ENCODE results near the gene ATXN3. TPM values are rescaled to one million over a fixed set of nuclear protein-coding genes. Genes with fewer than 3 reads are reported as not detected.

Gene ATXN3
- total and polyA plus RNA-seq, 2 of the 13 experiments (the other 11 are each of a cell fraction or from before 2014, with no cell fraction given): 14.9 to 17.3 TPM

- TF ChIP-seq ZMAT3 (CRISPR knock-in tag; conservative IDR thresholded peaks at IDR 0.05) (no peak), ZNF687 (CRISPR knock-in tag; IDR thresholded peaks at IDR 0.05) (peak; percentile 64), ZNF644 (CRISPR knock-in tag; IDR thresholded peaks at IDR 0.05; ENCODE audit: low read depth) (no peak), SNRNP70 (IDR thresholded peaks at IDR 0.05; ENCODE audit: low read depth, low read length) (no peak), ZNF30 (CRISPR knock-in tag; IDR thresholded peaks at IDR 0.05) (no peak), ZNF770 (CRISPR knock-in tag; IDR thresholded peaks at IDR 0.05) (no peak), ZNF468 (CRISPR knock-in tag; IDR thresholded peaks at IDR 0.05) (no peak), ZNF264 (CRISPR knock-in tag; IDR thresholded peaks at IDR 0.05) (no peak), CREB1 (IDR thresholded peaks at IDR 0.05) (peak; percentile 24; the same call in 1 of the 2 replicates), CREB1 (CRISPR knock-in tag; IDR thresholded peaks at IDR 0.05) (peak; percentile 59; the same call in 1 of the 2 replicates), ZNF121 (CRISPR knock-in tag; IDR thresholded peaks at IDR 0.05) (no peak), GATA4 (IDR thresholded peaks at IDR 0.05; ENCODE audit: borderline replicate concordance, low read depth) (no peak), ZNF562 (CRISPR knock-in tag; IDR thresholded peaks at IDR 0.05; ENCODE audit: borderline replicate concordance) (no peak)
- TF ChIP-seq, protein P1, sequence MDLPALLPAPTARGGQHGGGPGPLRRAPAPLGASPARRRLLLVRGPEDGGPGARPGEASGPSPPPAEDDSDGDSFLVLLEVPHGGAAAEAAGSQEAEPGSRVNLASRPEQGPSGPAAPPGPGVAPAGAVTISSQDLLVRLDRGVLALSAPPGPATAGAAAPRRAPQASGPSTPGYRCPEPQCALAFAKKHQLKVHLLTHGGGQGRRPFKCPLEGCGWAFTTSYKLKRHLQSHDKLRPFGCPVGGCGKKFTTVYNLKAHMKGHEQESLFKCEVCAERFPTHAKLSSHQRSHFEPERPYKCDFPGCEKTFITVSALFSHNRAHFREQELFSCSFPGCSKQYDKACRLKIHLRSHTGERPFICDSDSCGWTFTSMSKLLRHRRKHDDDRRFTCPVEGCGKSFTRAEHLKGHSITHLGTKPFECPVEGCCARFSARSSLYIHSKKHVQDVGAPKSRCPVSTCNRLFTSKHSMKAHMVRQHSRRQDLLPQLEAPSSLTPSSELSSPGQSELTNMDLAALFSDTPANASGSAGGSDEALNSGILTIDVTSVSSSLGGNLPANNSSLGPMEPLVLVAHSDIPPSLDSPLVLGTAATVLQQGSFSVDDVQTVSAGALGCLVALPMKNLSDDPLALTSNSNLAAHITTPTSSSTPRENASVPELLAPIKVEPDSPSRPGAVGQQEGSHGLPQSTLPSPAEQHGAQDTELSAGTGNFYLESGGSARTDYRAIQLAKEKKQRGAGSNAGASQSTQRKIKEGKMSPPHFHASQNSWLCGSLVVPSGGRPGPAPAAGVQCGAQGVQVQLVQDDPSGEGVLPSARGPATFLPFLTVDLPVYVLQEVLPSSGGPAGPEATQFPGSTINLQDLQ (CRISPR knock-in tag; IDR thresholded peaks at IDR 0.05): no peak
- TF ChIP-seq, protein P2, sequence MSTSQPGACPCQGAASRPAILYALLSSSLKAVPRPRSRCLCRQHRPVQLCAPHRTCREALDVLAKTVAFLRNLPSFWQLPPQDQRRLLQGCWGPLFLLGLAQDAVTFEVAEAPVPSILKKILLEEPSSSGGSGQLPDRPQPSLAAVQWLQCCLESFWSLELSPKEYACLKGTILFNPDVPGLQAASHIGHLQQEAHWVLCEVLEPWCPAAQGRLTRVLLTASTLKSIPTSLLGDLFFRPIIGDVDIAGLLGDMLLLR (CRISPR knock-in tag; IDR thresholded peaks at IDR 0.05): no peak
- TF ChIP-seq, protein P3, sequence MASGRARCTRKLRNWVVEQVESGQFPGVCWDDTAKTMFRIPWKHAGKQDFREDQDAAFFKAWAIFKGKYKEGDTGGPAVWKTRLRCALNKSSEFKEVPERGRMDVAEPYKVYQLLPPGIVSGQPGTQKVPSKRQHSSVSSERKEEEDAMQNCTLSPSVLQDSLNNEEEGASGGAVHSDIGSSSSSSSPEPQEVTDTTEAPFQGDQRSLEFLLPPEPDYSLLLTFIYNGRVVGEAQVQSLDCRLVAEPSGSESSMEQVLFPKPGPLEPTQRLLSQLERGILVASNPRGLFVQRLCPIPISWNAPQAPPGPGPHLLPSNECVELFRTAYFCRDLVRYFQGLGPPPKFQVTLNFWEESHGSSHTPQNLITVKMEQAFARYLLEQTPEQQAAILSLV (CRISPR knock-in tag; IDR thresholded peaks at IDR 0.05; ENCODE audit: borderline replicate concordance): 0 out of 2 replicates have a peak, but pooled peaks have one; percentile 67
- TF ChIP-seq, protein P4, sequence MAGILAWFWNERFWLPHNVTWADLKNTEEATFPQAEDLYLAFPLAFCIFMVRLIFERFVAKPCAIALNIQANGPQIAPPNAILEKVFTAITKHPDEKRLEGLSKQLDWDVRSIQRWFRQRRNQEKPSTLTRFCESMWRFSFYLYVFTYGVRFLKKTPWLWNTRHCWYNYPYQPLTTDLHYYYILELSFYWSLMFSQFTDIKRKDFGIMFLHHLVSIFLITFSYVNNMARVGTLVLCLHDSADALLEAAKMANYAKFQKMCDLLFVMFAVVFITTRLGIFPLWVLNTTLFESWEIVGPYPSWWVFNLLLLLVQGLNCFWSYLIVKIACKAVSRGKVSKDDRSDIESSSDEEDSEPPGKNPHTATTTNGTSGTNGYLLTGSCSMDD (CRISPR knock-in tag; IDR thresholded peaks at IDR 0.05): no peak
Observed at GRCh38 chr14:92106143-92106926, at the start of gene ATXN3 (continued).

Measured in HepG2 (cell line).